Osteoblast (primary cell): Measurements from ENCODE around the gene AKR7A2. TPM values are rescaled to one million over a fixed set of nuclear protein-coding genes. Genes with fewer than 3 reads are reported as not detected.
"Not testable (repeated sequence)": the region's sequence is repeated elsewhere in the genome, so short reads cannot be mapped to it uniquely, and the experiment has no call there.

Experiments
- DNase-seq: peaks from one replicate; pipeline ENCODE4 v3.0.0; 2011; ENCODE audit warnings: low spot score, mixed read lengths; ENCODE audit not compliant: insufficient read length; ENCODE audit errors: missing footprints
- H2AFZ ChIP-seq: 2 replicates; pipeline ENCODE4 v1.6.0; 2011; ENCODE audit warnings: mild to moderate bottlenecking, low read length
- H3K27ac ChIP-seq: 2 replicates; pipeline ENCODE4 v1.5.1; 2011; ENCODE audit warnings: mild to moderate bottlenecking, low read depth, low read length, moderate library complexity
- H3K27me3 ChIP-seq: 2 replicates; pipeline ENCODE4 v1.6.0; 2012; ENCODE audit warnings: mild to moderate bottlenecking, control low read depth, inconsistent platforms, low read length, moderate library complexity; ENCODE audit not compliant: insufficient read depth
- H3K36me3 ChIP-seq: 2 replicates; pipeline ENCODE4 v1.5.1; 2011; ENCODE audit warnings: mild to moderate bottlenecking, low read length, control low read depth, moderate library complexity; ENCODE audit not compliant: insufficient read depth
- H3K4me1 ChIP-seq: 2 replicates; pipeline ENCODE4 v1.5.1; 2011; ENCODE audit warnings: mild to moderate bottlenecking, low read length, control low read depth, moderate library complexity; ENCODE audit not compliant: insufficient read depth
- H3K4me2 ChIP-seq: 2 replicates; pipeline ENCODE4 v1.6.0; 2011; ENCODE audit warnings: mild to moderate bottlenecking, low read length; ENCODE audit not compliant: insufficient read depth
- H3K4me3 ChIP-seq: fragments of 200-600 bp; sonication (generic); 3 replicates; pipeline ENCODE4 v1.5.1; 2012; ENCODE audit warnings: mild to moderate bottlenecking, low read length, inconsistent platforms; ENCODE audit not compliant: insufficient read depth
- H3K79me2 ChIP-seq: 2 replicates; pipeline ENCODE4 v1.6.0; 2012; ENCODE audit warnings: mild to moderate bottlenecking, low read length, control low read depth, inconsistent platforms; ENCODE audit not compliant: insufficient read depth
- H3K9me3 ChIP-seq: 2 replicates; pipeline ENCODE4 v1.5.1; 2011; ENCODE audit warnings: low read depth, low read length, control low read depth
- H4K20me1 ChIP-seq: 2 replicates; pipeline ENCODE4 v1.6.0; 2012; ENCODE audit warnings: mild to moderate bottlenecking, low read length, control low read depth; ENCODE audit not compliant: insufficient read depth
- total RNA-seq: library from RNA; depleted of rRNA; stranded (reverse); fragments of >200 nt; gene quantifications from 2 replicates; pipeline ENCODE4 v1.2.3, GENCODE V29; 2012
- TF ChIP-seq, protein P1 (sequence below): IDR thresholded peaks from 2 replicates; pipeline ENCODE4 v1.5.1; 2011; ENCODE audit warnings: mild to moderate bottlenecking, low read depth, low read length, moderate library complexity; ENCODE audit errors: extremely low read depth

AKR7A2 gene
- total RNA-seq, 1 donor = 66.2 TPM

DNA sequence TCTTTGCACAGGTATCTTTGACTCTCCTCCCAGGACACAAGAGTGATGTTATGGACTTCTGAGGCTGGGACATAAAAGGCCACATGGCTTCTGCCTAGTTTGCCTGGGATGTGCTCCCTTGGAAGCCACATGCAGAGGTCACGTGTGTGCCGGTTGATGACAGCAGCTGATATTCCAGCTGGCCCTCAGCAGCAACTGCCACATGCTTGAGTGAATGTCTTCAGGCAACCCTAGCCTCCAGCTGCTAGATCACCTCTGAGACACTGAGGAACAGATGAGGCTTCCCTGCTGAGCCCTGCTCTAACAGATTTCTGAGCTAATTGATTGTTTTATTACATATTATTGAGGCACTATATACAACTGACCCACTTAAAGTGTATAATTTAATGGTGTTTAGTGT lies 11.7 kb downstream of the AKR7A2 start:
- Histone ChIP-seq H3K4me2 (no peak overlapping the region), H3K9me3 (no peaks in the 10 kb centered on the region), H3K4me1 (no peaks in the 10 kb centered on the region), H3K27ac (no peak overlapping the region), H3K4me3 (no peak overlapping the region), H3K36me3 (peaks cover 34% of the 10 kb centered on the region), H2AFZ (no peak overlapping the region), H3K79me2 (no peaks in the 10 kb centered on the region), H4K20me1 (no peaks in the 10 kb centered on the region), H3K27me3 (no peaks in the 10 kb centered on the region)
- TF ChIP-seq, protein P1, sequence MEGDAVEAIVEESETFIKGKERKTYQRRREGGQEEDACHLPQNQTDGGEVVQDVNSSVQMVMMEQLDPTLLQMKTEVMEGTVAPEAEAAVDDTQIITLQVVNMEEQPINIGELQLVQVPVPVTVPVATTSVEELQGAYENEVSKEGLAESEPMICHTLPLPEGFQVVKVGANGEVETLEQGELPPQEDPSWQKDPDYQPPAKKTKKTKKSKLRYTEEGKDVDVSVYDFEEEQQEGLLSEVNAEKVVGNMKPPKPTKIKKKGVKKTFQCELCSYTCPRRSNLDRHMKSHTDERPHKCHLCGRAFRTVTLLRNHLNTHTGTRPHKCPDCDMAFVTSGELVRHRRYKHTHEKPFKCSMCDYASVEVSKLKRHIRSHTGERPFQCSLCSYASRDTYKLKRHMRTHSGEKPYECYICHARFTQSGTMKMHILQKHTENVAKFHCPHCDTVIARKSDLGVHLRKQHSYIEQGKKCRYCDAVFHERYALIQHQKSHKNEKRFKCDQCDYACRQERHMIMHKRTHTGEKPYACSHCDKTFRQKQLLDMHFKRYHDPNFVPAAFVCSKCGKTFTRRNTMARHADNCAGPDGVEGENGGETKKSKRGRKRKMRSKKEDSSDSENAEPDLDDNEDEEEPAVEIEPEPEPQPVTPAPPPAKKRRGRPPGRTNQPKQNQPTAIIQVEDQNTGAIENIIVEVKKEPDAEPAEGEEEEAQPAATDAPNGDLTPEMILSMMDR = no peak
- DNase-seq = no peak

DNA sequence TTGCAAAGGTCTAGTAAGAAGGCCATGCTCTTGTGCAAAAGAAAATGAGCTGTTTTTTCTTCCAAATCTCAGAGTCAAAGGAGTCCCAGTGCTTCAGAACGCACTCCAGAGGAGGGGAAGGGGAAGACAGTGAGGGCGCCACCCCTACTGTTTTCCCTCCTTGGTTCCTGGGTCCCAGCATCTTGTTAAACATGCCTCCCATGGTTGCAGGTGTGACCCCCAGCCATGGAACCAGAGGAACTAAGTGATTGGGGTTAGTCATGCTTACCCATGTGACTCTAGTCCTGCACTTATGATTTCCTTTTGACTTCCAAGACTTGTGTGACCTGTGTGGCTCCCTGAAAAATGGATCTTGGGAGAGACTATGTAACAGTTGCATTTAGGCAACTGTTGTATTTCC lies 17.3 kb downstream of the AKR7A2 start:
- Histone ChIP-seq H3K27ac (no peak overlapping the region), H4K20me1 (no peaks in the 10 kb centered on the region), H3K4me3 (no peak overlapping the region), H3K36me3 (peaks cover 7% of the 10 kb centered on the region), H3K4me2 (no peak overlapping the region), H2AFZ (no peak overlapping the region), H3K9me3 (peaks cover 8% of the 10 kb centered on the region), H3K27me3 (no peaks in the 10 kb centered on the region), H3K4me1 (peaks cover 8% of the 10 kb centered on the region), H3K79me2 (no peaks in the 10 kb centered on the region)
- TF ChIP-seq, protein P1 = no peak
- no peak for DNase-seq

DNA sequence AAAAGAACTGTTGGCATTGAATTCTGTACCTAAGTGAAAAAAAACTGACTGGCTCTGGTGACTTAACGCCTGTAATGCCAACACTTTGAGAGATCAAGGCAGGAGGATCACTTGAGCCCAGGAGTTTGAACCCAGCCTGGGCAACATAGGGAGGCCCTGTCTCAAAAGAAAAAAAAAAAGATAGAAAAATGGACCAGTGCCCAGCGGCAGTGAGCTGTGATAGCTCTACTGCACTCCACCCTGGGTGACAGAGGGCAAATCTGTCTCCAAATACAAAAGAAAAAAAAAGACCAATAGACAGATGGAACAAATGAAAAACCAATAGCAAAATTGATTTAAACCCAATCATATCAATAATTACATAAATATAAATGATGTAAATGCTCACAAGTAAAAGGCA lies 22.7 kb downstream of the AKR7A2 start:
- Histone ChIP-seq H3K4me2 (peak overlapping the region; percentile 92), H3K36me3 (peaks cover 1% of the 10 kb centered on the region), H3K4me3 (peak overlapping the region; percentile 73), H3K27ac (no peak overlapping the region), H2AFZ (peak overlapping the region; percentile 86), H3K9me3 (peaks cover under 1% of the 10 kb centered on the region), H4K20me1 (no peaks in the 10 kb centered on the region), H3K79me2 (no peaks in the 10 kb centered on the region), H3K27me3 (no peaks in the 10 kb centered on the region), H3K4me1 (peaks cover 8% of the 10 kb centered on the region)
- DNase-seq = no peak
- TF ChIP-seq, protein P1 = no peak

- not testable (repeated sequence) for H3K4me1 ChIP-seq, H3K79me2 ChIP-seq, H3K36me3 ChIP-seq, H3K27me3 ChIP-seq, H3K9me3 ChIP-seq, H4K20me1 ChIP-seq, H3K27ac ChIP-seq
- DNase-seq = peak; percentile 93
- peak within 1 kb of the TSS; percentile 86 for H2AFZ ChIP-seq
- peak within 1 kb of the TSS; percentile 73 for H3K4me3 ChIP-seq
- peak within 1 kb of the TSS; percentile 92 for H3K4me2 ChIP-seq
Measured at GRCh38 chr1:19288324-19289241, 23.4 kb downstream of the AKR7A2 start, which contains the start of gene AKR7A3. Gene AKR7A3, minus strand, starts transcription at chr1:19288770. Its CDS starts 61 bp downstream, at chr1:19288709.
